ENCODE measurements around the gene UNC79.
"Not testable (repeated sequence)": the region's sequence is repeated elsewhere in the genome, so short reads cannot be mapped to it uniquely, and the experiment has no call there.

The UNC79 gene

DNA sequence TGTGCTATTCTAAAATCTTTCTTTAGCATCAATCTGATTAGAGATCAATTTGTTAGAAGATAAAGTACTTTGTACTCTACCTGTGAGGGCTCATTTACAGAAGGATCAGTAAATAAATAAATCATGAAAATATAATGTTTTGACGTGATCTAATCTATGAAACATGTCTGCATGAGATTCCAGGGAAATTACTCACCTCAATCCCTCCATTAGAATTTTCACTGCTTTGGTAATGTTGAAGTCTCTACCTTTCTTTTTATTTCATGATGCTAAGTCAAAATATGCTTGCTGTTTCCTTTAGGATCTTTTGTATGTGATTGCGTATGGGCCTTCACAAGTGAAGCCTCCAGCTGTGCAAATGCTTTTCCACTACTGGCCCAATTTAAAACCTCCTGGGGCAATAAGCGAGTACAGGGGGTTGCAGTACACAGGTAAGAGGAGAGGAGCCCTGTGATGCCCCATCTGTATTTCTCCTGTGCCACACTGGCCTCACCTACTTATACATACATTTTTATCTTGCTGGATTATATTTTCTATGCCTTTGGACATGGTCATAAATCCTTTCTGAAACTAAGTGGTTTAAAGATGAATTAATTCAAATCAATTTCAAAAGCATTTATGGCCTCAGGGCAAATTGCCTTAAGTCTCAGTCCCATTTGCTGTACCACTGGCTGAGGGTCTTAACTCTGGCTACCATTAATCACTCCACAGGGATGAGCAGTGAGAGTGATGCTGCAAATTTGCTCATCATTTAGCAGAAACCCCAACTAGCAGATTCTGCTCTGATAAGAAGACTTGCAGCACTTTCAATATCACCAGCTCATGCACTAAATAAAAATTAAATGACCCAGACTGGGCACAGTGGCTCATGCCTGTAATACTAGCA, 66.4 kb downstream of the UNC79 start:
- FAIRE-seq: no peak

DNA sequence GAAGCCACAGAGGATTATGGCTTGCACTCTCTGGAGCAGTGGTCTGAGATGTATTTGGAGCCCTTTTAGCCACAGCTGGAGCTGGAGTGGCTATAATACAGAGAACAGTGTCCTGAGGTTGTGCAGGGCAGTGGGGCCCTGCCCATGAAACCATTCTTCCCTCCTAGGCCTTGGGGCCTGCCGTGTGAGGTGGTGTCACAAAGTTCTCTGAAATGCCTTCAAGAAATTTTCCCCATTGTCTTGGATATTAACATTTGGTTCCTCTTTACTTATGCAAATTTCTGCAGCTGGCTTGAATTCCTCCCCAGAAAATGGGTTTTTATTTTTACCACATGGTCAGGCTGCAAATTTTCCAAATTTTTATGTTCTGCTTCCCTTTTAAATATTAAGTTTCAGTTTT, 79.3 kb downstream of the UNC79 start:
- no peak for FAIRE-seq

DNA sequence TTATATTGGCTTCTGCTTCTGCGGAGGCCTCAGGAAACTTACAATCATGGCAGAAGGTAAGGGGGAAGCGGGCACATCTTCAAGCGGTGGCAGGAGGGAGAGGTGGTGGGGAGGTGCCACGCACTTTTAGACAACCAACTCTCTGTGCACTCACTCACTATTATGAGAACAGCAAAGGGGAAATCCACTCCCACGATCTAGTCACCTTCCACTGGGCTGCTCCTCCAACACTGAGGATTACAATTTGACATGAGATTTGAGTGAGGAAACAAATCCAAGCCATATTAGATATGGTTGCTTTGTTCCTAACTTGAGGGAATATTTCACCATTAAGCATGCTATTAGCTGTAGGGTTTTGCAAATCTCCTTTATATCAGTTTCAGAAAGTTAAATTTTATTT, 80.3 kb downstream of the UNC79 start:
- no peak for FAIRE-seq

- no peak for FAIRE-seq
These were observed 89.4 kb downstream of the UNC79 start for GRCh38 chr14:93520053-93520607.

DNA sequence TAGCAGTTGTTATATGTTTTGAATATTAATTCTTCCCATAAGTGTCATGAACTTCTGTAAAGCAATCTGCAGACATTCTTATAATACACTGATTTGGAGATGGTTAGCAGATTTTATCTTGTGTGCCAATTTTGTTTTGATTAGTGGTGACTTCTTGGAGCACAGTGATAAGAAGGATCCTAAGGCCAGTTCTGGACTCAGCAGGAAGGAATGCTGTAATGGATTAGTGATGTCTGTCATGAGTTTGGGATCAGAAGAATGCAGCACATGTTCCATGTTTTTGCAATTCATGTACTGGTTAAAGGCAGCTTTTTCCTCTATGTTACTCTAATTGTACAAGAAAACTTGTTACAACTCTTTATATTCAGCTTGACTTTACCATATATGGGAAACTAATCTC, 91.5 kb downstream of the UNC79 start:
- no peak for FAIRE-seq

- FAIRE-seq: not testable (repeated sequence)
These were observed 94.5 kb downstream of the UNC79 start for GRCh38 chr14:93525216-93525615.

GRCh38 chr14:93525696-93526451, 95.1 kb downstream of the UNC79 start:
- no peak for FAIRE-seq

GRCh38 chr14:93527203-93527607, 96.5 kb downstream of the UNC79 start:
- no peak for FAIRE-seq

- FAIRE-seq: no peak
These were observed 98.3 kb downstream of the UNC79 start for GRCh38 chr14:93528884-93529558.

DNA sequence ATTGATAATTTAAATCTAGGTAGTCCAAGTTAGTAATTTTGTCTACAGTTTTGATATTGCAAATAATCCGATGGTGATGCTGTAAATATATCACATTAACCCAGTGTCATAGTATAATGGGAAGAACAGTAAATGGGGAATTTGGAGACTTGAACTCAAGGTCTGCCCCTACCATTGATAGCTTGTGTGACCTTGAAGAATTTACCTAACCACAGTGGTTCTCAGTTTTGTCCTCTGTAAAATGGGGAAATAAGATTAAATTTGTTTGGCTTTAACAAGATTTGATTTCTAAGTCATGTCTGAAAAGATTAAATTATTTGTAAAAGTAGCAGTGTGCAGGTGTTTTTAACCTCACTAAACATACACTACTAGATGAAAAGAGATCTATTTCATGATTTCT, 100.9 kb downstream of the UNC79 start:
- FAIRE-seq: no peak

- no peak for FAIRE-seq
These were observed 101.8 kb downstream of the UNC79 start for GRCh38 chr14:93532541-93532940.

GRCh38 chr14:93533437-93533836, 102.7 kb downstream of the UNC79 start:
- no peak for FAIRE-seq

- FAIRE-seq: no peak
These were observed 103.1 kb downstream of the UNC79 start for GRCh38 chr14:93533842-93534241.

GRCh38 chr14:93535537-93535936, 104.8 kb downstream of the UNC79 start:
- no peak for FAIRE-seq

DNA sequence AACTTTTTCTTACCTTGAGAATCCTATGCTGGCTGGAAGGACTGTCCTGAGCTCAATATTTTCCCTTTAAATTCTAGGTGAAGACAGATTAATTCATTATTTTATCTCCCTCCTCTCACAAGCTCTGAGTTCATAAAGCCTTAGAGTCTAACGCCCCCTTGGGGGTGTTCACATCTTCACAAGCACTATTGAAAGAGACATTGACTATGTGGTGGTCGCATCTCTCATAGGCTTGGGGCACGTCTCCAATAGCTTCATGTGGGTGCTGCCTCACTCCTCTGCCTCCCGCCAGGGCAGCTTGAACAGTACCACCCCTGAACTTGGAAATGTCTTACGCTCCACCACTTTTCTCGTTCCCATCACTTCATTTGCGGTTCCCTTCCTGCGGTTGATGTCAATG, 106.2 kb downstream of the UNC79 start:
- FAIRE-seq: no peak

DNA sequence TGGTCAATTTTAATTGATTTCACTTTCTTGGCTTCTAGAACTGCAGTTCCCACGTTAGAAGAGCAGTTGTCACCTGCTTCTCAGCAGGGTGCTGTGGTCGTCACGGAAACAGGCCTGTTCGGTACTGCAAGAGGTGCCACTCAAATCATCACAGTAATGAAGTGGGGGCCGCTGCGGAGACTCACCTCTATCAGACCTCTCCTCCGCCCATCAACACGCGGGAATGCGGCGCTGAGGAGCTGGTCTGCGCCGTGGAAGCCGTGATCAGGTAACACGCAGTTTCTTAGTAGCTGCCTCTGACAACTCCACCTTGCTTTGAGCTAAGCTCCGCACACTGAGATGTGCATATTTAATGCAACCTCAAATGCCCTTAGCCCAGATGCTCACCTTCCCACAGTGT, 107.2 kb downstream of the UNC79 start:
- no peak for FAIRE-seq

DNA sequence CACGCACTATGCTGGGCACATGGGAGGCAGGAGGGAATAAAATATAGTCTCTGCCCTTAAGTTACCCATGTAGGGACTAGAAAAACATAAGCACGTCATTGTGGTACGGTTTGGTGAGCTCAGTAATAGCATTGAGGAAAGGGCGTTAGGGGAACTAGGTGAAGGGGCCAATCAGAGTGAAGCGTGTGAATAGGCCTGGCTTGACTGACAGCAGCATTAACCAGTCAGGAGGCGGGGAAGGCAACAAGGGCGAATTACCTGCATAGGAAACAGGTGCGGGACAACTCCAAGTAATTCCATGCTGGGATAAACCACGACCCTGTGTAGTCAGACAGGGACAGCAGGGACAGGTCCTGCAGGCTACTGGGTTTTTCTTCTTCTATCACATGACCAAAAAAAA, 107.7 kb downstream of the UNC79 start:
- no peak for FAIRE-seq

DNA sequence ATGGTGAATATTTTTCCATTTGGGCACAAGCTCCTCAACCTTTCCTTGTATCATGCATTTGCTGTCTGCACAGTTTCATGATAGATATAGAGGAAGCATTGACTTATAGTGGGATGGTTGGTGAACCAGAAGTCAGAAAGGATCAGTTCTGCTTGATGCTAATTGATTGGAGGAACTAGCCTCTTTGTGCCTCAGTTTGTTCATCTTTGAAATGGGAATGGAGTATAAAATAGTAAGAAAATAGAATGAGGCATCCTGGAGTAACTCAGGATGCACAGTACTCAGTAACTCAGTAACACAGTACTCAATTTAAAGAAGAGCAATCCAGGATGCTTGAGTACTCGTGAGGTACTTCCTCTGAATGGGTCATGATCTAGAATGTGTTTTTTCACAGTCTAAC, 109.5 kb downstream of the UNC79 start:
- no peak for FAIRE-seq

GRCh38 chr14:93543766-93544165, 113.0 kb downstream of the UNC79 start:
- peak; percentile 18 for FAIRE-seq

DNA sequence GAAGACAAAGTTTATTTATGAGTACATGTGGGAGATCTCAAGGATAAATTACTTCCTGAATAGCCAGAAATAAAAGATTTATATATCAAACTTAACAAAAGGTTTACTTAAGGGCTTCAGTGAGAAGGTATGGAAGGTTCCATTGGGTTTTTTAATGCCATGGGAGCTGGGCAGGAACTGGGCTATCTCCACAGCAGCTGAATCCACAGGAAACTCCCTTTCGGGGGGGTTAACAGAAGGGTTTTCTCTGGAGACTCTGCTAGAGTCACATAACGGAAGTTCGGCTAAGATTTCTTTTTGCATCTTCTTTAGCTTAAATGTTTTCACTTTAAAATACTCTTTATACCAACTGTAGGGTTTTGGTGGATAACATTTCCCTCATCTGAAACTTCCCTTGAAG, 113.5 kb downstream of the UNC79 start:
- FAIRE-seq: no peak

DNA sequence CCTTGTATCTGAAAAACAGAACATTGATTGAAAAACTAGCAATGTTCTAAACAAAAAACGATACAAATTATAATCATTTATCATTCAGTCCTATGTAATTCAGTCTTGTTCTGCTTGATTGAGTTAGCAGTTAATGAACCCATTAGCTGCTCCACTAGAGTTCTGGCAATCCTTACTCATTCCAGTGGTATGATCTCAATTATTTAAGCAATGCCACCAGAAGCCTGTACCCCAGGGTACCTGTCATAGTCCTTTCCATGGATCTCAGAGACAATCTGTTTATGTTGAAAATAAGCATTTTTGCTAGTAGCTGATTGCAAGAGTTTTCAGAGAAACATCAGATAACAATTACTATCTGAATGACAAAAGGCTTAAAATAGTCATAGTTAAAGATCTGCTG, 115.9 kb downstream of the UNC79 start:
- FAIRE-seq: no peak

DNA sequence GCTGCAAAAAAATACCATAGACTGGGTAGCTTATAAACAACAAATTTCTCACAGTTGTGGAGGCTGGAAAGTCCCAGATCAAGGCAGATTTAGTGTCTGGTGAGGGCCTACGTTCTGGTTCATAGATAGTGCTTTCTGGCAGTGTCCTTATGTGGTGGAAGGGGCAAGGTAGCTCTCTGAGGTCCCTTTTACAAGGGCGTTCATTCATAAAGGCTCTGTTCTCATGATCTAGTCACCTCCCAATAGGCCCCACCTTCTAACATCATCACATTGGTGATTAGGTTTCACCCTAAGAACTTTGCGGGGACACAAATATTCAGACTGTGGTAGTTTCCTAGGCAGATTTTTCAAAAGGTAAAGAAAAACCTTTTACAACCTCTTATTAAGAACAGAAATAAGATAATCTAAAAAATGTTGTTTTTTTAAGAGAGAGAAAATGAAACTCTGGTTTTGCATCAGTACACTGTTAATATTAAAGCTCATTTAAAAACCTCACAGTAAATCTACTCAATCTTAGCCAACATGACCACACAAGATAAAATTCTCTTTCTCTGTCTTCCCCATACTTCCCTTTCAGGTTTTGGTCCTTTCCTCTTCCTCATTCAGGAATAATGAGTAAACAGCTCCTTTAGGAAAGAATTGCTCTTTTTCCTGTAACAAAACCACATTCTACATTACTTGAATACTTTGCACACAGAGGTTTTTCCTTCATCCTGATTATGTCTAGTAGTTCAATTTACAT, 117.5 kb downstream of the UNC79 start:
- no peak for FAIRE-seq

DNA sequence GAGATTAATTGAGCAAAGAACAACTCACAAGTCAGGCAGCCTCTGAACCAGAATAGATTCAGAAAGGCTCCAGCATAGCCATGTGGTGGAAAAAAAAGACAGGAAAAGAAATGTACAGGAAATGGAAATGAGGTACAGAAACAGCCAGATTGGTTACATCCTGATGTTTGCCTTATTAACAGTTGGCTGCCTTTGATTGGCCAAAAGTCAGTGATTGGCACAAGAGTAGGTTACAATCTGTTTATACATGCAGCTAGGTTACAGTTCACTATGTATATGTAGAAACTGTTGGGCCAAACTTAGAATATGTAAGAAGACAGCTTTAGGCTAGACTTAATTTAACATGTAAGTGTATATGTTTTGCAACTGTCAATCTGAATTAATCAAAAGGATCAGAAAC, 118.9 kb downstream of the UNC79 start:
- FAIRE-seq: no peak
